HepG2 (cell line): ENCODE results near the gene CNBD2. TPM values are rescaled to one million over a fixed set of nuclear protein-coding genes. Genes with fewer than 3 reads are reported as not detected.

Experiments
- ARID4A ChIP-seq: sonication (generic); formaldehyde crosslinking; IDR thresholded peaks from 2 replicates; pipeline ENCODE4 v1.5.0; 2020; ENCODE audit warnings: mild to moderate bottlenecking, missing genetic modification reagents, borderline replicate concordance
- ATRX ChIP-seq: sonication (generic); formaldehyde crosslinking; IDR thresholded peaks from 2 replicates; pipeline ENCODE4 v1.4.0; 2020; ENCODE audit warnings: missing genetic modification reagents, borderline replicate concordance
- CHD2 ChIP-seq: IDR thresholded peaks from 2 replicates; pipeline ENCODE4 v1.6.1; 2011; ENCODE audit warnings: low read depth, low read length, improper control_type of control experiment
- EEA1 ChIP-seq: sonication (generic); formaldehyde crosslinking; IDR thresholded peaks from 2 replicates; pipeline ENCODE4 v1.5.1; 2020; ENCODE audit warnings: mild to moderate bottlenecking, missing genetic modification reagents, borderline replicate concordance
- IKZF1 ChIP-seq: fragments of 450-650 bp; IDR thresholded peaks from 2 replicates; pipeline ENCODE4 v1.7.1; 2016
- IRX3 ChIP-seq: sonication (generic); formaldehyde crosslinking; IDR thresholded peaks from 2 replicates; pipeline ENCODE4 v1.8.1; 2023; ENCODE audit warnings: mild to moderate bottlenecking, low read depth, missing genetic modification reagents, borderline replicate concordance
- MTA1 ChIP-seq: sonication (generic); formaldehyde crosslinking; IDR thresholded peaks from 2 replicates; pipeline ENCODE4 v1.4.0; 2020; ENCODE audit warnings: missing genetic modification reagents, mild to moderate bottlenecking, borderline replicate concordance
- RARG ChIP-seq: sonication (generic); formaldehyde crosslinking; IDR thresholded peaks from 2 replicates; pipeline ENCODE4 v1.4.0; 2020; ENCODE audit warnings: low read depth, mild to moderate bottlenecking, missing genetic modification reagents
- SALL1 ChIP-seq: sonication (generic); formaldehyde crosslinking; IDR thresholded peaks from 2 replicates; pipeline ENCODE4 v1.8.0; 2022; ENCODE audit warnings: mild to moderate bottlenecking, missing genetic modification reagents
- SP140L ChIP-seq: sonication (generic); formaldehyde crosslinking; IDR thresholded peaks from 2 replicates; pipeline ENCODE4 v1.4.0; 2020; ENCODE audit warnings: missing genetic modification reagents, borderline replicate concordance
- TEAD3 ChIP-seq: optimal IDR thresholded peaks from 2 replicates; pipeline ENCODE3; 2016; ENCODE audit warnings: borderline replicate concordance
- ZBTB49 ChIP-seq: sonication (generic); formaldehyde crosslinking; IDR thresholded peaks from 2 replicates; pipeline ENCODE4 v1.4.0; 2020; ENCODE audit warnings: missing genetic modification reagents, borderline replicate concordance
- ZNF225 ChIP-seq: sonication (generic); formaldehyde crosslinking; IDR thresholded peaks from 2 replicates; pipeline ENCODE4 v1.4.0; 2020; ENCODE audit warnings: mild to moderate bottlenecking, missing genetic modification reagents
- ZNF260 ChIP-seq: sonication (generic); formaldehyde crosslinking; IDR thresholded peaks from 2 replicates; pipeline ENCODE4 v1.4.0; 2020; ENCODE audit warnings: missing genetic modification reagents, low read depth, mild to moderate bottlenecking, borderline replicate concordance
- ZNF350 ChIP-seq: sonication (generic); formaldehyde crosslinking; IDR thresholded peaks from 2 replicates; pipeline ENCODE4 v1.4.0; 2020; ENCODE audit warnings: mild to moderate bottlenecking, low read depth, missing genetic modification reagents, borderline replicate concordance
- ZNF569 ChIP-seq: sonication (generic); formaldehyde crosslinking; IDR thresholded peaks from 2 replicates; pipeline ENCODE4 v1.5.0; 2020; ENCODE audit warnings: mild to moderate bottlenecking, missing genetic modification reagents, moderate library complexity, borderline replicate concordance
- ZNF614 ChIP-seq: IDR thresholded peaks from 2 replicates; pipeline ENCODE4 v1.6.1; 2018; ENCODE audit warnings: missing biosample characterization, missing genetic modification reagents, inconsistent platforms, borderline replicate concordance
- ZNF710 ChIP-seq: sonication (generic); formaldehyde crosslinking; IDR thresholded peaks from 2 replicates; pipeline ENCODE4 v1.5.0; 2020; ENCODE audit warnings: mild to moderate bottlenecking, missing genetic modification reagents, borderline replicate concordance
- ZNF776 ChIP-seq: sonication (generic); formaldehyde crosslinking; IDR thresholded peaks from 2 replicates; pipeline ENCODE4 v1.4.0; 2020; ENCODE audit warnings: mild to moderate bottlenecking, missing genetic modification reagents
- polyA plus RNA-seq, 8 experiments: library from polyadenylated mRNA; depleted of rRNA in 3 of 8; stranded (reverse) in 7 of 8; unstranded in 1 of 8; fragments of >200 nt; fragmentation: Illumina TruSeq in 4 of 8; extraction: Trizol in 4 of 8; gene quantifications; 2 replicates each; pipeline versions ENCODE4 v1.2.1 to v1.2.3, GENCODE V29; 2011 to 2016; ENCODE audit warnings: low read depth in 4 of 8, missing spikeins in 1 of 8, mixed read lengths in 1 of 8; ENCODE audit not compliant: insufficient read depth in 1 of 8
- total RNA-seq, 5 experiments: library from RNA; depleted of rRNA; stranded (reverse); fragments of >200 nt; fragmentation: Illumina TruSeq; extraction: Trizol; gene quantifications; 2 replicates each; pipeline ENCODE4 v1.2.3, GENCODE V29; 2016; ENCODE audit warnings: low read depth in 1 of 5

The CNBD2 gene
- total and polyA plus RNA-seq, 2 of the 13 experiments (the other 11 are each of a cell fraction or from before 2014, with no cell fraction given), result 12.4 to 22.8 TPM

GRCh38 chr20:36050436-36051317 is 82.3 kb downstream of the CNBD2 start (continued):
- TF ChIP-seq ZNF776 (CRISPR knock-in tag), result peak; percentile 65; the same call in 1 of the 2 replicates
- peak; percentile 97 for TF ChIP-seq SP140L (CRISPR knock-in tag)
- TF ChIP-seq ZNF569 (CRISPR knock-in tag), result no peak
- no peak for TF ChIP-seq IKZF1
- peak; percentile 98 for TF ChIP-seq EEA1
- peak; percentile 94; the same call in 1 of the 2 replicates for TF ChIP-seq MTA1 (CRISPR knock-in tag)
- peak; percentile 97 for TF ChIP-seq ARID4A (CRISPR knock-in tag)
- no peak for TF ChIP-seq ZNF260
- TF ChIP-seq RARG (CRISPR knock-in tag), result peak; percentile 86; the same call in 1 of the 2 replicates
- no peak; the same call in none of the 2 replicates for TF ChIP-seq SALL1
- peak; percentile 97; the same call in 1 of the 2 replicates for TF ChIP-seq ZNF350 (CRISPR knock-in tag)
- peak; percentile 63; the same call in 1 of the 2 replicates for TF ChIP-seq ATRX (CRISPR knock-in tag)
- TF ChIP-seq ZBTB49 (CRISPR knock-in tag), result peak; percentile 54
- TF ChIP-seq ZNF710 (CRISPR knock-in tag), result peak; percentile 70; the same call in 1 of the 2 replicates
- peak; percentile 90; the same call in 1 of the 2 replicates for TF ChIP-seq ZNF225 (CRISPR knock-in tag)
- no peak; the same call in 1 of the 2 replicates for TF ChIP-seq ZNF614 (CRISPR knock-in tag)
- peak; percentile 87 for TF ChIP-seq TEAD3 (CRISPR knock-in tag)
- TF ChIP-seq IRX3 (CRISPR knock-in tag), result peak; percentile 90
- TF ChIP-seq CHD2, result peak; percentile 84
